Vagina (tissue), 2 donors: ENCODE data around the gene SNU13.

ENCODE experiments used
- CTCF ChIP-seq, 3 experiments: fragments of 450-650 bp in 2 of 3; fragments of 200-600 bp in 1 of 3; sonication (generic) in 1 of 3; IDR thresholded peaks; one replicate each; pipeline ENCODE4 v1.5.1; 2017 to 2019; ENCODE audit warnings: antibody characterized with exemption in 3 of 3, mild to moderate bottlenecking in 2 of 3, moderate library complexity in 2 of 3
- POLR2AphosphoS5 ChIP-seq, 2 donors: sonication (generic); formaldehyde crosslinking; IDR thresholded peaks; one replicate each; pipeline ENCODE4 v1.9.0; 2017; ENCODE audit warnings: antibody characterized with exemption in 2 of 2, mild to moderate bottlenecking in 2 of 2, low read depth in 1 of 2; ENCODE audit not compliant: insufficient read depth in 1 of 2

GRCh38 chr22:41659941-41660340, 28.7 kb downstream of the SNU13 start:
- TF ChIP-seq POLR2AphosphoS5 (IDR thresholded peaks at IDR 0.05; ENCODE audit: insufficient read depth in 1 of 2, low read depth in 1 of 2) (no peak), CTCF (IDR thresholded peaks at IDR 0.05) (no peak)
